Fibroblast of peridontal ligament (primary cell): ENCODE measurements around the gene TSGA10IP.

Source experiments
- DNase-seq: peaks from one replicate; pipeline ENCODE4 v3.0.0-alpha.2; 2010; ENCODE audit errors: extremely low read depth

Gene TSGA10IP

DNA sequence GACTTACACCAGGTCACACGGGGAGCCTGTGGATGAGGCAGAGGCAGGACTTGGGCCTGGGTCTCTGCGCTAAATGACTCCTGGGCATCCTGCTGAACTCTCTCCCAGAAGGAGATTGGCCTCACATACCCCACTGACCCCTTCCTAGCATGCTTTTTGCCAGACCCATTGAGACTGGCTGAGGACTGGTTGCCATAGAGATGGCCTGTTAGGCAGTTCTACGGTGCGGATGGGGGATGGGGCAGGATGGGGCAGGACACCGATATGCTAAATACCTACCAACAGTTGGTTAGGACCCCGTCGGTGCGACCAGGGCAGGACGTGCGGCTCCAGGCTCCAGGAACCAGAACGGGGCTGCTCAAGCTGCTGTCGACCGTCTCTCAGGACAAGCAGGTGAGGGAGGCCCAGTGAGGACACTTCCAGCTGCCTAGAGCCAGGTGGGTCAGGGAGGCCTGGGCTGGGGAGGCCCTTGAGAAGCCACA lies at the start of gene TSGA10IP:
TSGA10IP (plus strand) TSS at position 51 of the 482 bp plus-strand sequence; CDS start at position 247, 196 bp downstream.
- DNase-seq = no peak

GRCh38 chr11:65895482-65895981 lies 49.7 kb upstream of the TSGA10IP start:
- DNase-seq = no peak

DNA sequence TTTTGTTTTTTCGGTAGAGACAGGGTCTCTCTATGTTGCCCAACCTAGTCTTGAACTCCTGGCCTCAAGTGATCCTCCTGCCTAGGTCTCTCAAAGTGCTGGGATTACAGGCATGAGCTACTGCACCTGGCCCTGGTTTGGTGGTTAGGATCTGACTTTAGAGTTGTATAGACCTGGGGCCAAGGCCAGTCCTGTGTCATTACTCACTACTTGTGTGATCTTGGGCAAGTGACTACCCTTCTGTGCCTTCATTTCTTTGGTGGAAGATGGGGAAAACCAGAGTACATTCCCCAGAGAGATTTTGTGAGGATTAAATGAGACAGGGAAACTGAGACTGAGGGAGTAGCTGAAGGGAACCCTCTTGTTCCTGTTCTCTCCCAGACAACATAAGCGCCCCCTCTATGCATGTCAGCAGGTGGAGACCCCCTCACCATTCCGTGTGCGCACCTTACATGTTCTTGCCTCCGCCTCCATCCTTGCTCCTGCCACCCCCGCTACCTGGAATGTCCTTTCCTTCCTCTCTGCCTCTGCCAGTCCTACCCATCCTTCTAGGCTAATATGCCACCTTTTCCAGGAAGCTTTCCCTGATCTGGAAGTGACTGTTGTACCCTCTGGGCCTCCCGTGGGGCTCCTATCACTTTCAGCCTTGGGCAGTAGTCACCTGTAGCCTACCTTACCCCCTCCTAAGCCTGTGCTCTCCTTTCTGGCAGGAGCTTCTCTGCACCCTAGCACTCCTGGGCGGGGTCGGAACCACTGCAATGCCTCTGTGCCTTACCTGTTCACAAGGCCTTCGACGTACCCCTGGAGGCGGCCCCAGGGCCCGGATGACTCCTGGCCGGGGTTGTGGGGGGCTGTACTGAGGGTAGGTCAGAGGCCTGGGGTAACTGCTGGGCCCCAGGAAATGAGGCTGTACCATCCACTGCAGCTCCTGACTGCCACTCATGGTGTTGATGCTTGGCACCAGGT lies 49.0 kb upstream of the TSGA10IP start:
- no peak for DNase-seq

DNA sequence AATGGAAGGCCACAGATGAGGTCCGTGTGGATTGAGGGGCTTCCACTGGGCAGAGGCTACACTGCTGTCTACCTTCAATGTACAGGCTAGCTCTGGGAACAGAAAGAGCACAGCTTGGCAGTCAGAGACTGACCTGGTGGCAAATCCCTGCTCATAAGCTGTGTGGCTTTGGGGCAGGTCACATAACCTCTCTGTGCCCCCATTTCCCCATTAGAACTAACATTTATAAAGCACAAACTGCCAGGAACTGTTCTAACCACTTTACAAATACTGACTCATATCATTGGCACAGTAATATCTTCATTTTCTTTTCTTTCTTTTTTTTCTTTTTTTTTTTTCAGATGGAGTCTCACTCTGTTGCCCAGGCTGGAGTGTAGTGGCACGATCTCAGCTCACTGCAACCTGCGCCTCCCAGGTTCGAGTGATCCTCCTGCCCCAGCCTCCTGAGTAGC lies 48.2 kb upstream of the TSGA10IP start:
- DNase-seq = peak; percentile 57

DNA sequence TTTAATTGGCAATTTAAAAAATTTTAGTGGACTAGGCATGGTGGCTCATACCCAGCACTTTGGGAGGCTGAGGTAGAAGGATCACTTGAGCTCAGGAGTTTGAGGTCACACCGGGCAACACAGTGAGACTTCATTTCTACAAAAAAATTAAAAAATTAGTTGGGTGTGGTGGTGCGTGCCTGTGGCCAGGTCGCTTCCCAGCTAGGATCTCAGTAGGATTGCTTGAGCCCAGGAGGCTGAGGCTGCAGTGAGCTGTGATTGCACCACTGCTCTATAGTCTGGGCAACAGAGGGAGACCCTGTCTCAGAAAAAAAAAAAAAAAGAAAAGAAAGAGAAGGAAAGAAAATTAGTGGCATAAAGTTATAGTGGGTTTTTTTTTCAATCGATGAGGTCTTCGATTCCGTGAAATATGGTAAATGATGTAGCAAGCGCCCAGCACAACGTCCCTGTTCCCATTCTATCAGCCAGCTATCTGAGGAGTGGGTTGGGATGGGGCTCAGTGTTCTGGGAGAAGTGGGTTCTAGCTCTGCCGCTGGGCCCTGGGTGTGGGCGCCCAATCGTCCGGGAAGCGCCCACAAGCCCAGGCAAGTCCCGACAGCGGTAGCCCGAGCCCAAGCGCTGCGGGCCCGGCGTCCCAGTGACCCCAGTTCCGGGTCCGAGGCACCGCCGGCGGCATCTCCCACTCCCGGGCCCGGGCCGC lies 46.5 kb upstream of the TSGA10IP start:
- DNase-seq = peak; percentile 41

DNA sequence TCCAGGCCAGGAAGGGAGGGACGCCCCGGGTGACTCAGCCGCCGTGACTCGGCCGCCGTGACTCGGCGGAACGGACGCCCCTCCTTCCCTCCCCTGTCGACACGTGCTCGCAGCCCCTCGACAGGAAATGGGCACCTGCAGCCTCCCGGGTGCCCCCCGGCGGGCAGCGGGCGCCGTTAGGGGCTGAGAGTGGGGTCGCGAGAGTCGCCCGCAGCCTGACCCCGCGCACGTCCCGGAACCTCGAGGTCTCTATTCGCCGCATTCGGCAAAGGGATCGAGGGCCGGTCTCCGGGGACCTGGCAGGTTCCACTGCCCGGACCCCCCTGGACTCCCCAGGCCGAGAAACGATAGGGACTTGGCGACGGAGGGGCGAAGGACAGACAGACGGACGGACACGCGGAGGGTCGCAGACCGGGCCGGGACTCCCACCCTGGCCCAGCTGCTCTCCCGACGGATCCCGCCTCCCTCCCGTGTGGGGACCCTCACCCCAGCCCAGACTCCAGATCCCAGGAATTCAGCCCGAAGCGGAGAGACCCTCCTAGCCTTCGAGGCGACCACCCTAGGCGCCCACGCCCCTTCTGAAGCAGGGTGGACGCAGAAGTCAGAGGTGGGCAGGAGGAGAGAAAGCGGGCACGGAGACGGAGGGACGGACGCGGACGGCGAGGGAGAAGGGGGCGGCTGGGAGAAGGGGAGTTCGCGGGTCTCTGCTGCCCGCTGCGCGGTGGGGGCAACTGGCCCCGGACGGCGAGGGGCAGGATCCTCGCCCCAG lies 45.7 kb upstream of the TSGA10IP start:
- DNase-seq = peak; percentile 53

- DNase-seq = peak; percentile 92
Measured at GRCh38 chr11:65900125-65900898, 45.0 kb upstream of the TSGA10IP start, which contains the start of gene FOSL1. TSS of gene FOSL1 (minus strand) at chr11:65900388. CDS start at chr11:65900339, 49 bp downstream.

DNA sequence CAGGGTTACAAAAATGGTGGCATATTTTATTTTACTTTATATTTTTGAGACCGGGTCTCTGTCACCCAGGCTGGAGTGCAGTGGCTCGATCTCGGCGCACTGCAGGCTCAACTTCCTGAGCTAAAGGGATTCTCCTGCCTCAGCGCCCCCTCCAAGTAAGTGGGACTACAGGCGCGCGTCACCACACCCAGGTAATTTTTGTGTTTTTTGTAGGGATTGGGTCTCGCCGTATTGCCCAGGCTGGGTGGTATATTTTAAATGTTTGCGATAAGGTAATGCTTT lies 44.4 kb upstream of the TSGA10IP start:
- no peak for DNase-seq

GRCh38 chr11:65903068-65903481 lies 42.2 kb upstream of the TSGA10IP start:
- peak; percentile 80 for DNase-seq

DNA sequence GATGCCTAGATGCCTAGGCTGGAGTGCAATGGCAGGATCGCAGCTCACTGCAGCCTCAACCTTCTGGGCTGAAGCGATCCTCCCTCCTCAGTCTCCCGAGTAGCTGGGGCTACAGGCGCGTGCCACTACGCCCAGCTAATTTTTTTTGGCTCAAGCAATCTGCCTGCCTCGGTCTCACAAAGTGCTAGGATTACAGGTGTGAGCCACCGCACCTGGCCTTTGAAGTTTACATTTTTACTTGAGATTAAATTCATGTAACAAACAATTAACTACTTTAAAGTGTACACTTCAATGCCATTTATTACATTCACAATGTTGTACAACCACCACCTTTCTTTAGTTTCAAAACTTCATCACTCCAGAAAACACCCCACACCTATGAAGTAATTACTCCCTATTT lies 41.6 kb upstream of the TSGA10IP start:
- DNase-seq = no peak

- DNase-seq = no peak
Measured at GRCh38 chr11:65906602-65907001, 38.7 kb upstream of the TSGA10IP start.

- DNase-seq = no peak
Measured at GRCh38 chr11:65907878-65908277, 37.4 kb upstream of the TSGA10IP start.

- peak; percentile 91 for DNase-seq
Measured at GRCh38 chr11:65911682-65912568, 33.4 kb upstream of the TSGA10IP start.

- DNase-seq = peak; percentile 79
Measured at GRCh38 chr11:65912845-65913244, 32.4 kb upstream of the TSGA10IP start.

GRCh38 chr11:65915101-65915820 lies 30.0 kb upstream of the TSGA10IP start:
- DNase-seq = no peak

DNA sequence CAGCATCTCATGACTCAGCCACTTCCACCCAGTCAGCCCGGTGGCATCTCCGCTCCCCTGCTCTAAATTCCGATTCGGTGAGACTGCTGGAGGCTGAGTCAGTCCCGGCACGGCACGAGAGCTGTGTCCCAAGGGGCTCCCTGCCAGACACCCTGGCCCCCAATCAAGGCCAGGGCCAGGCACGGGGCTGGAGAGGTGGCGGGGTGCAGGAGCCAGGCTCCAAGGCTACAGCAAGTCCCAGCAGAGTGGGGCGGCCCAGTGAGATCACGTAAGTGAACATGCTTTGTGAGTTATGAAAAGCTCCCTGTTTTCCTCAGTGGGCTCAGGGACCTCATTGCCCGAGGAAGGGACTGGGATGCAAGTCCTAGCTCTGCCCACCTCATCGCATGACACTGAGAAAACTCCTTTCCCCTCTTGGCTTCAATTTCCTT lies 29.4 kb upstream of the TSGA10IP start:
- peak; percentile 96 for DNase-seq

DNA sequence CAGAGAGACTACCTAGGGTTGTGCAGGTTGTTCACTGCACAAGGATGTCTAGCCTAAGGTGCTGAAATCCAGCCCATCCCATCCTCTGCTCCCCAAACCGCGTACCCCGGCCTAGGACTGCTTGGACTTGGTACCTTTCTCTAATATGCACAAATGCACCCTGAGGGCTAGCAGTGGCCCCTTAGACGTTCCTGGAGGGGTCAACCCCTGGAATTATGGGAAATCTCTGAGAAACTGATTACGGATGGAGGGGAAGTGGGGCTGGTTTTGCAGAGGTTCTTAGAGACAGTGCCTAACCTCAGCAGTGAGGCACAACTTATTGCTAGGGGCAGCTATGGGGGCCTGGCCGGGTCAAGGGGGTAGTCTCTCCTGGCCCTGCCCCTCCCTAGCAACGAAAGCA lies 28.9 kb upstream of the TSGA10IP start:
- no peak for DNase-seq

DNA sequence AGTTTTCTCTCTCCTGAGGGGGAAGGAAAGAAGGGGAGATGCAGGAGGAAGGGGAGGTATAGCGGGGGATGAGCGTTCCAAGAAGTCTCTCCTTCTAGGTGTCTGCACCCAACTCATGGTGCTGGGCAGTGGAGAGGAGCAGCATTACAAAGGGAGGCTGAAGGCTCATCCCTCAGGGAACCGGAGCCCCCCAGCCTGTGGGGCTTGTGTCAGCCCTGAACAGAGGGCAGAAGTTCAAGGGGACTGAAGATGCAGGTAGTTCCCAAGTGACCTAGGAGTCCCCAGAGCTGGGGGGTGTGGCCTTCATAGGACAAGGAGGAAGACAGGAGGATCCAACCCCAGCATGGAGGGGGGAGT lies 28.2 kb upstream of the TSGA10IP start:
- no peak for DNase-seq
